Mucosa of rectum (tissue), 2 donors: ENCODE measurements around the gene LEPROT.
"Not testable (repeated sequence)": the region's sequence is repeated elsewhere in the genome, so short reads cannot be mapped to it uniquely, and the experiment has no call there.

Source experiments
- H3K27ac ChIP-seq, 2 donors: one replicate each; pipeline ENCODE4 v1.7.0; 2013; ENCODE audit warnings: inconsistent platforms in 2 of 2, low read depth in 2 of 2, low read length in 2 of 2
- H3K27me3 ChIP-seq, 2 donors: one replicate each; pipeline ENCODE4 v1.7.0; 2013; ENCODE audit warnings: low read length in 2 of 2; ENCODE audit not compliant: control insufficient read depth in 2 of 2, insufficient read depth in 2 of 2
- H3K36me3 ChIP-seq, 2 donors: one replicate each; pipeline ENCODE4 v1.7.0; 2013; ENCODE audit warnings: low read length in 2 of 2; ENCODE audit not compliant: control insufficient read depth in 2 of 2, insufficient read depth in 2 of 2
- H3K4me1 ChIP-seq, 2 donors: one replicate each; pipeline ENCODE4 v1.7.0; 2013; ENCODE audit warnings: low read length in 2 of 2, mild to moderate bottlenecking in 1 of 2; ENCODE audit not compliant: control insufficient read depth in 2 of 2, insufficient read depth in 2 of 2
- H3K4me3 ChIP-seq, 2 donors: one replicate each; pipeline ENCODE4 v1.7.0; 2013; ENCODE audit warnings: low read length in 2 of 2
- H3K9ac ChIP-seq, 2 donors: one replicate each; pipeline ENCODE4 v1.7.0; 2013; ENCODE audit warnings: low read length in 2 of 2, low read depth in 1 of 2, mild to moderate bottlenecking in 1 of 2
- H3K9me3 ChIP-seq, 2 donors: one replicate each; pipeline ENCODE4 v1.7.0; 2013; ENCODE audit warnings: low read length in 2 of 2; ENCODE audit not compliant: control insufficient read depth in 2 of 2
- donor health status: healthy.
- donor health status: Normal muscosa, but diverticular disease.

Gene LEPROT

GRCh38 chr1:65449214-65449823 lies 28.9 kb downstream of the LEPROT start:
- no peak overlapping the region for H3K4me3 ChIP-seq
- no peak overlapping the region for H3K27ac ChIP-seq
- H3K27me3 ChIP-seq: no peaks in the 10 kb centered on the region
- H3K9ac ChIP-seq: no peak overlapping the region
- no peaks in the 10 kb centered on the region for H3K9me3 ChIP-seq
- H3K36me3 ChIP-seq: no peaks in the 10 kb centered on the region
- no peaks in the 10 kb centered on the region for H3K4me1 ChIP-seq

GRCh38 chr1:65455678-65456077 lies 35.2 kb downstream of the LEPROT start:
- not testable (repeated sequence) for H3K9me3 ChIP-seq, H3K36me3 ChIP-seq, H3K4me3 ChIP-seq, H3K27ac ChIP-seq, H3K27me3 ChIP-seq, H3K4me1 ChIP-seq, H3K9ac ChIP-seq

GRCh38 chr1:65456481-65456880 lies 36.0 kb downstream of the LEPROT start:
- Histone ChIP-seq H3K9me3 (no peaks in the 10 kb centered on the region), H3K4me1 (no peaks in the 10 kb centered on the region), H3K27ac (no peak overlapping the region), H3K36me3 (no peaks in the 10 kb centered on the region), H3K4me3 (no peak overlapping the region), H3K9ac (no peak overlapping the region), H3K27me3 (no peaks in the 10 kb centered on the region)

- no peaks in the 10 kb centered on the region for H3K27me3 ChIP-seq
- H3K9me3 ChIP-seq: no peaks in the 10 kb centered on the region
- H3K4me3 ChIP-seq: no peak overlapping the region
- H3K4me1 ChIP-seq: no peaks in the 10 kb centered on the region
- no peak overlapping the region for H3K27ac ChIP-seq
- H3K9ac ChIP-seq: no peak overlapping the region
- H3K36me3 ChIP-seq: no peaks in the 10 kb centered on the region
These were observed 37.4 kb downstream of the LEPROT start for GRCh38 chr1:65457868-65458267.

- H3K27me3 ChIP-seq: no peaks in the 10 kb centered on the region
- H3K4me3 ChIP-seq: no peak overlapping the region
- H3K4me1 ChIP-seq: no peaks in the 10 kb centered on the region
- no peak overlapping the region for H3K27ac ChIP-seq
- H3K36me3 ChIP-seq: no peaks in the 10 kb centered on the region
- no peak overlapping the region for H3K9ac ChIP-seq
- no peaks in the 10 kb centered on the region for H3K9me3 ChIP-seq
These were observed 38.4 kb downstream of the LEPROT start for GRCh38 chr1:65458730-65459396.

- Histone ChIP-seq H3K4me1 (no peaks in the 10 kb centered on the region), H3K9ac (no peak overlapping the region), H3K36me3 (no peaks in the 10 kb centered on the region), H3K9me3 (no peaks in the 10 kb centered on the region), H3K27me3 (no peaks in the 10 kb centered on the region), H3K4me3 (no peak overlapping the region), H3K27ac (no peak overlapping the region)
These were observed 38.9 kb downstream of the LEPROT start for GRCh38 chr1:65459397-65459768.

- not testable (repeated sequence) for H3K27ac ChIP-seq, H3K36me3 ChIP-seq, H3K9ac ChIP-seq, H3K27me3 ChIP-seq, H3K9me3 ChIP-seq, H3K4me3 ChIP-seq, H3K4me1 ChIP-seq
These were observed 45.4 kb downstream of the LEPROT start for GRCh38 chr1:65465837-65466236.

GRCh38 chr1:65467536-65467935 lies 47.1 kb downstream of the LEPROT start:
- no peaks in the 10 kb centered on the region for H3K27me3 ChIP-seq
- H3K9me3 ChIP-seq: no peaks in the 10 kb centered on the region
- no peaks in the 10 kb centered on the region for H3K4me1 ChIP-seq
- H3K27ac ChIP-seq: no peak overlapping the region
- no peaks in the 10 kb centered on the region for H3K36me3 ChIP-seq
- no peak overlapping the region for H3K4me3 ChIP-seq
- no peak overlapping the region for H3K9ac ChIP-seq

GRCh38 chr1:65469126-65469888 lies 48.8 kb downstream of the LEPROT start:
- Histone ChIP-seq H3K36me3 (no peaks in the 10 kb centered on the region), H3K27me3 (no peaks in the 10 kb centered on the region), H3K9ac (no peak overlapping the region), H3K4me3 (no peak overlapping the region), H3K27ac (no peak overlapping the region), H3K9me3 (no peaks in the 10 kb centered on the region), H3K4me1 (no peaks in the 10 kb centered on the region)

GRCh38 chr1:65469889-65470340 lies 49.4 kb downstream of the LEPROT start:
- H3K27ac ChIP-seq: no peak overlapping the region
- no peaks in the 10 kb centered on the region for H3K36me3 ChIP-seq
- no peaks in the 10 kb centered on the region for H3K4me1 ChIP-seq
- H3K9ac ChIP-seq: no peak overlapping the region
- no peaks in the 10 kb centered on the region for H3K27me3 ChIP-seq
- H3K4me3 ChIP-seq: no peak overlapping the region
- no peaks in the 10 kb centered on the region for H3K9me3 ChIP-seq
